ENCODE data around the gene ANKRD13D.
A peak's percentile ranks its signal among the peaks of the same experiment; 100 is the strongest.
"Not testable (repeated sequence)": the region's sequence is repeated elsewhere in the genome, so short reads cannot be mapped to it uniquely, and the experiment has no call there.

ANKRD13D gene

DNA sequence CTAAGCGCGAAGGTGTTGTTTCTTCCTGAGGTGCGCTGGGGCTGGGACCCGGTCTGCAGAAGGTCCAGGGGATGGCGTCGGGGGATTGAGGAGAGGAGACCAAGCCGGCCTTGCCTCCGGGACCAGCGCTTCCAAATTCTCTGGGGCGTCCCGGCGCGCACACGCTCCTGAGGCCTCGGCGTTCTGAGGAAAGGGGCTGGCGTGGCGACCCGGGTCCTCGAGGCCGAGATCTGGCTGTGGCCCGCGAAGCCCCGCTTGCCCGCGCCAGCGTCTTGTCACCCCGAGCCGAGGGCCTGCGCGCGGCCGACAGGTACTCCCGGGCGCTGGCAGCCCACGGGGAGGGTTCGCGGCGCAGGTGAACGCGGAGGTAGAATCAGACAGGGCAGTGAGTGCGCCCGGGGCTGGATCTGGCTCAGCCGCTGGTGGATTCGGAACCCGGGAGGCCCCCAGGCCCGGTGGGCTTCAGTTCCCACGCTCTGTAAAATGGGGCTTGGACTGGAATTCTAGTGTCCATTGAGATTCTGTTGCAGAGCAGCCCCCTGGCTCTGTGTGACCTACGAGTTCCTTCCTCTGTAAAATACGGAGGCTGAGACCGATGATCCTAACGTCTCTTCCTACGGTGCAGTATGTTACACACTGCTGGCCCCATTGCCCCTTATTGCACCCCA lies 28.9 kb downstream of the ANKRD13D start:
- no peaks in the 10 kb centered on the region for H3K27me3 ChIP-seq (ENCODE audit: insufficient read depth, low read depth, severe bottlenecking)
- H3K9me3 ChIP-seq (ENCODE audit: severe bottlenecking) = no peaks in the 10 kb centered on the region
- no peak for DNase-seq
- H3K4me3 ChIP-seq (ENCODE audit: low read depth, low read length) = peak overlapping the region; percentile 90
- TF ChIP-seq CTCF (IDR thresholded peaks at IDR 0.05; ENCODE audit: low read depth, low read length) = no peak
- peak overlapping the region; percentile 95 for H3K27ac ChIP-seq
- no peaks in the 10 kb centered on the region for H3K36me3 ChIP-seq

GRCh38 chr11:67318876-67319275 lies 29.8 kb downstream of the ANKRD13D start:
- DNase-seq; H3K27ac ChIP-seq; H3K27me3 ChIP-seq (ENCODE audit: insufficient read depth, low read depth, severe bottlenecking); H3K36me3 ChIP-seq; H3K9me3 ChIP-seq (ENCODE audit: severe bottlenecking); H3K4me3 ChIP-seq (ENCODE audit: low read depth, low read length): not testable (repeated sequence)

DNA sequence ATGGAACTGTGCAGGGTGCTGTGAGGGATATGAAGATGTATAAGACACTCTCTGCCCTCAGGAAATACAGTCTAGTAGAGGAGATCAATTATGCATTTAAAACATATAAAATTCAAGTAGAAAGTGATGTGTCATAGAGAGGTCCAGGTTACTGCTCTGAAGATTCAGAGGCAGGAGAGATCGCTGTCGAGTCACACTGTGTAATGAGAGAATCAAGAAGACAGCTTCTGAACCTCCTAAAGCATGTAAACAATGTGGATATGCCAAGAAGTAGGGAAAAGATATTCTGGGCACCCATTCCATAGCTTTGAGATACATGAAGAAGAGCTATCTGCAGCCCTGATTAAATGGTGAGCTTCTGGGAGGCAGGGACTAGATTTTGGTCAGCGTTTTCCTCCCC lies 30.9 kb downstream of the ANKRD13D start:
- DNase-seq = no peak
- Histone ChIP-seq H3K27ac (no peak overlapping the region), H3K36me3 (no peaks in the 10 kb centered on the region), H3K27me3 (ENCODE audit: insufficient read depth, low read depth, severe bottlenecking) (no peaks in the 10 kb centered on the region), H3K4me3 (ENCODE audit: low read depth, low read length) (no peak overlapping the region), H3K9me3 (ENCODE audit: severe bottlenecking) (no peaks in the 10 kb centered on the region)
- no peak for TF ChIP-seq CTCF (IDR thresholded peaks at IDR 0.05; ENCODE audit: low read depth, low read length)

DNA sequence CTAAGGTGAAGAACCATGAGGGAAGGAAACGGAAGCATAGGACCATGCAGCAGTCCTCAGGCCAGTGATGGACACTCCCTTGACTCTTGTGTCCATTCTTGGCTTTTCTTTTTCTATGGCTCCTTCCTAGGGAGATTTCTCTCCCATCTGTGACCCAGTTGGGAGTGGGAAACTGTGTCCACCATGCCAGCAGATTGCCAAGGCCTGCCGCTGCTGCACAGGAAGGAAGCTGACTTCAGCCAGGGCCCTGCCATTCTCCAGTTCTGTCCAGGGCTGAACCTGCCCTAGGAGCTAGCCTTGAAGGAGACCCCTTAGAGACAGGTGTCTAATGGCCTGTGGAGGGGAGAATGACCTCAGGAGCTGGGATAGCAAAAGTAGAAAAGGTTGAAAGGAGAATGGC lies 31.6 kb downstream of the ANKRD13D start:
- no peaks in the 10 kb centered on the region for H3K36me3 ChIP-seq
- H3K4me3 ChIP-seq (ENCODE audit: low read depth, low read length) = no peak overlapping the region
- H3K27ac ChIP-seq = no peak overlapping the region
- H3K27me3 ChIP-seq (ENCODE audit: insufficient read depth, low read depth, severe bottlenecking) = no peaks in the 10 kb centered on the region
- TF ChIP-seq CTCF (IDR thresholded peaks at IDR 0.05; ENCODE audit: low read depth, low read length) = no peak
- DNase-seq = no peak
- no peaks in the 10 kb centered on the region for H3K9me3 ChIP-seq (ENCODE audit: severe bottlenecking)

DNA sequence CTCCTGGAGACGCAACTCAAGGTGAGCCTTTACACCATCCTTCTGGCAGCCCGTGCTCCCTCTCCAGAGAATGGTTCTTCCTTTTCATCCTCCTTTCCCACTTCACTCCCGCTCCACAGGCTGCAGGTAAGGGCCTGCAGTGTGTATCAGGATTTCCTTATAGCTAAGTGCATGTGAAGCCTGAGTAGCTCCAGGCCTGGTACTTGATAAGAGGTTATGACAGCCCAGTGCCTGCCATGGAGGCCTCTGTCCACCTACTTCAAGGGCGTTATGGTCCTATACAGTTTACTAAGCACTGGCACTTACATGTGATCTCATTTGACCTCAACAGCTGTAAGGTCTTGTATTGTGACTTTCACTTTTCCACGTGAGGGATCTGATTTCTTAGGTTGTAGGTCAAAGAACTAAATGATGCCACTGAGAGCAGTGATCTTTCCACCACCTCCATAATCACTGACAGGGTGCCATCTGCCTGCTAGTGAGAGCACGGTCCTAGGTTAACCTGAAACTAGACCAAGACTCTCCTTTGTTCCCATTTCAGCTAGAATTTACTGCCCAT lies 32.3 kb downstream of the ANKRD13D start:
- H3K27me3 ChIP-seq (ENCODE audit: insufficient read depth, low read depth, severe bottlenecking) = no peaks in the 10 kb centered on the region
- H3K4me3 ChIP-seq (ENCODE audit: low read depth, low read length) = no peak overlapping the region
- no peak for DNase-seq
- H3K9me3 ChIP-seq (ENCODE audit: severe bottlenecking) = no peaks in the 10 kb centered on the region
- no peak overlapping the region for H3K27ac ChIP-seq
- no peaks in the 10 kb centered on the region for H3K36me3 ChIP-seq
- TF ChIP-seq CTCF (IDR thresholded peaks at IDR 0.05; ENCODE audit: low read depth, low read length) = no peak

DNA sequence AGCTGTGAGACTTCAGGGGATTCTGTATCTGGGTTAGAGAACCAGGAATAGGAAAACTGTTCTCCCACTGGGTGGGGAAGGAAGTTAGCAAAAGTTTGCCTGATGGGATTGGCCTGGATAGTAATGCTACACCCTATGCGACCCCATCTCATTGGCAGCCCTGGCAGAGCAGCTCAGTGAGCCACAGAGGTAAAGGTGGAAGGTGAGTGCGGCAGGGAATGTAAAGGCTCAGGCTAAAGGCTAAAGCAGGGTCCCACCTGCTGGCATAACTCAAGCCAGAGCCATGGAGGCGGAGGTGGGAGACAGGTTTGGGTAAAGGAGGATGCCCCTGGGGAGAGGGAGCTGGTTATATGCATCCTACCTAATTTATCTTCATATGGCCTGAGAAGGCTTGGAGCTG lies 32.9 kb downstream of the ANKRD13D start:
- no peaks in the 10 kb centered on the region for H3K9me3 ChIP-seq (ENCODE audit: severe bottlenecking)
- no peak for DNase-seq
- no peak overlapping the region for H3K4me3 ChIP-seq (ENCODE audit: low read depth, low read length)
- H3K36me3 ChIP-seq = no peaks in the 10 kb centered on the region
- no peak overlapping the region for H3K27ac ChIP-seq
- H3K27me3 ChIP-seq (ENCODE audit: insufficient read depth, low read depth, severe bottlenecking) = no peaks in the 10 kb centered on the region
- no peak for TF ChIP-seq CTCF (IDR thresholded peaks at IDR 0.05; ENCODE audit: low read depth, low read length)
